Measurements from ENCODE around the gene EFTUD2. TPM values are rescaled to one million over a fixed set of nuclear protein-coding genes. Genes with fewer than 3 reads are reported as not detected.

EFTUD2 gene
- total and polyA plus RNA-seq, 9 of the 15 experiments (the other 6 are each of a cell fraction or from before 2014, with no cell fraction given), result 65.8 to 362 (median 218) TPM

GRCh38 chr17:44927696-44928095 is 28.5 kb upstream of the EFTUD2 start (continued):
- TF ChIP-seq E2F8 (IDR thresholded peaks at IDR 0.05; ENCODE audit: low read depth, partially characterized antibody) (no peak), KLF10 (CRISPR knock-in tag; IDR thresholded peaks at IDR 0.05) (no peak), C11orf30 (IDR thresholded peaks at IDR 0.05; ENCODE audit: low read depth) (no peak), ZFP30 (CRISPR knock-in tag; IDR thresholded peaks at IDR 0.05; ENCODE audit: borderline replicate concordance) (no peak), ZNF444 (CRISPR knock-in tag; IDR thresholded peaks at IDR 0.05) (no peak)

GRCh38 chr17:44926821-44927525 is 27.7 kb upstream of the EFTUD2 start:
- Histone ChIP-seq H3K9ac (ENCODE audit: insufficient read depth in 1 of 2, low read depth in 2 of 2, low read length in 2 of 2) (peak overlapping the region in 1 of 2 experiments; percentile 46; a peak in 1 of 4 replicates), H3K27ac (ENCODE audit: extremely low read depth, low read depth, low read length) (no peak overlapping the region), H4K20me1 (replicated peaks; ENCODE audit: control insufficient read depth, insufficient read depth, low read length) (peaks cover 9% of the 10 kb centered on the region), H3K4me1 (replicated peaks in 1 of 2; ENCODE audit: control insufficient read depth in 2 of 2, insufficient read depth in 2 of 2, low read length in 2 of 2) (no peaks in the 10 kb centered on the region), H3K79me2 (ENCODE audit: control insufficient read depth, insufficient read depth, low read length) (no peaks in the 10 kb centered on the region), H3K4me2 (ENCODE audit: insufficient read depth, low read length) (no peak overlapping the region), H3K9me3 (replicated peaks; ENCODE audit: control insufficient read depth, insufficient read depth, low read depth, low read length) (no peaks in the 10 kb centered on the region), H3K9me1 (ENCODE audit: control insufficient read depth, insufficient read depth, low read length) (no peaks in the 10 kb centered on the region), H3K4me3 (no peak overlapping the region), H3K27me3 (ENCODE audit: control insufficient read depth in 2 of 2, insufficient read depth in 2 of 2, low read length in 2 of 2) (no peaks in the 10 kb centered on the region), H3K36me3 (ENCODE audit: control insufficient read depth, insufficient read depth, low read length) (peaks cover 64% of the 10 kb centered on the region), H2AFZ (ENCODE audit: low read depth, low read length) (no peak overlapping the region)
- POLR2A ChIA-PET, result interaction anchor here (0.5 to 1.1 kb wide), 5 partner anchors 11 to 35 kb away, joined by 3 to 4 read pairs (median 3); no protein-coding TSS in a partner anchor
- DNase-seq (ENCODE audit: extremely low read depth in 1 of 4, low spot score in 3 of 4) (no peak), FAIRE-seq (no peak), ATAC-seq (no peak)
- intact Hi-C loops (cut with micrococcal nuclease) (no loop called here), in situ Hi-C loops (cut with MboI) (no loop called here)
- 93% methylated on average over 14 of the region's 15 CpGs for WGBS (ENCODE audit: insufficient coverage, low coverage, missing lambda C conversion rate)
- CTCF ChIA-PET (ENCODE audit: low intra/inter-chr PET ratio), result no interaction called here
- no TSS peak for BruUV-seq (replicated peaks)
- no peak for TF ChIP-seq ARID1B (IDR thresholded peaks at IDR 0.05)
- TF ChIP-seq XRCC3 (IDR thresholded peaks at IDR 0.05), result no peak
- TF ChIP-seq SMARCA5 (IDR thresholded peaks at IDR 0.05), result no peak

All from K562 (cell line).